ENCODE data around the gene TTLL9.

Gene TTLL9

GRCh38 chr20:31859266-31859997, 11.0 kb upstream of the TTLL9 start:
- no peak for DNase-seq

GRCh38 chr20:31859998-31860380, 10.4 kb upstream of the TTLL9 start:
- DNase-seq, result no peak

DNA sequence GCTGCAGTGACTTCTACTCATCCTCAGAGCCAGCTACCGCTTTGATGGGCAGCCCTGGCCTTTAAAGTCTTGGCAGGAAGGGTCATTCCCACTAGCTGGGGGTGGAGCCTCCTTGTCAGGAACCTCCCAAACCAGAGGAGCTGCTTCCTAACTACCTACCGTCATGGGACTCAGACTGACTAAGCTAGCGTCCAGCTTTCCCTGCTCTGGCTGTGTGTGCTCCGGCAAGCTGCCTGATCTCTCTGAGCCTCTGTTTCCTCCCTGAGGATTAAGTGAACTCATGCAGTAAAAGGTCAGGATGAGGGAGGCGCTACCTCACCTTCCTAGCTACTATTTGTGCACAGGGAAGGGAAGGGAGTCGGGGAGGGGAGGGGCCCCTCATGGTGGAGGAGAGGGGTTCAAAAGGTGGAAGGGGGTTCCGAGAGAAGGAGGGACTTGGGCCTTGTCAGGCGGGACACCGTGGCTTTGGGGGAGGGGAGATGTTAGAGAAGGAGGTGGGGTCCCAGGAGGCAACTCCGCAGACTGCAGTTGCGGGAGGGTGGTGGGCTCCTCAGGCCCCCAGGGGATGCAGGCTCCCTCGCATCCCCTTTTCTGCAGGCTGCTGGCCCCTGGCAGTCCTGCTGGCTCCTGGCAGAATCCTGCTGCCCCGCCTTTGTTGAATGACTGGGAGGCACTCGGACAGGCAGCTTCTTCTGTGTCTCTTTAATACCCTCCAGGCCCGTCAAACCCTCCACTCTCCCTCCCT, 9.9 kb upstream of the TTLL9 start:
- no peak for DNase-seq

GRCh38 chr20:31861135-31861384, 9.4 kb upstream of the TTLL9 start:
- DNase-seq, result peak; percentile 42

GRCh38 chr20:31861385-31862156, 8.9 kb upstream of the TTLL9 start:
- DNase-seq, result peak; percentile 90

DNA sequence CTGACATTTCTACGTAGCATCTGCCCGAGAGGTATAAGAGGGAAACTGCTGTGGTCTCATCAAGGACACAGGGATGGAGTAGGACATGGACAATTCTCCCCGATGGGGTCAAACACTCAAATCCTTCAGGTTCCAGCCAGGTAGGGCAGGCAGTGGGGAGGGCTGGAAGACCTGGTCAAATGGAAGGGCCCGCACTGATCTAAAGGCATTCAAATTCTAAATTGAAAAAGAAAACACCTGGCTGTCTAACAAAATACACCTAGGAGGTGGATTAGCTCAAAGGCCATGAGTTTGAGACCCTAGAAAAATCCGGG, 8.3 kb upstream of the TTLL9 start:
- DNase-seq, result no peak

GRCh38 chr20:31862506-31862905, 7.9 kb upstream of the TTLL9 start:
- no peak for DNase-seq

- no peak for DNase-seq
Measured at GRCh38 chr20:31863296-31864085, 6.9 kb upstream of the TTLL9 start.

- DNase-seq, result no peak
Measured at GRCh38 chr20:31864521-31865400, 5.7 kb upstream of the TTLL9 start.

GRCh38 chr20:31866221-31866620, 4.2 kb upstream of the TTLL9 start:
- no peak for DNase-seq

GRCh38 chr20:31868853-31869672, 1.4 kb upstream of the TTLL9 start:
- no peak for DNase-seq

- DNase-seq, result no peak
Measured at GRCh38 chr20:31869673-31869941, 827 bp upstream of the TTLL9 start.

DNA sequence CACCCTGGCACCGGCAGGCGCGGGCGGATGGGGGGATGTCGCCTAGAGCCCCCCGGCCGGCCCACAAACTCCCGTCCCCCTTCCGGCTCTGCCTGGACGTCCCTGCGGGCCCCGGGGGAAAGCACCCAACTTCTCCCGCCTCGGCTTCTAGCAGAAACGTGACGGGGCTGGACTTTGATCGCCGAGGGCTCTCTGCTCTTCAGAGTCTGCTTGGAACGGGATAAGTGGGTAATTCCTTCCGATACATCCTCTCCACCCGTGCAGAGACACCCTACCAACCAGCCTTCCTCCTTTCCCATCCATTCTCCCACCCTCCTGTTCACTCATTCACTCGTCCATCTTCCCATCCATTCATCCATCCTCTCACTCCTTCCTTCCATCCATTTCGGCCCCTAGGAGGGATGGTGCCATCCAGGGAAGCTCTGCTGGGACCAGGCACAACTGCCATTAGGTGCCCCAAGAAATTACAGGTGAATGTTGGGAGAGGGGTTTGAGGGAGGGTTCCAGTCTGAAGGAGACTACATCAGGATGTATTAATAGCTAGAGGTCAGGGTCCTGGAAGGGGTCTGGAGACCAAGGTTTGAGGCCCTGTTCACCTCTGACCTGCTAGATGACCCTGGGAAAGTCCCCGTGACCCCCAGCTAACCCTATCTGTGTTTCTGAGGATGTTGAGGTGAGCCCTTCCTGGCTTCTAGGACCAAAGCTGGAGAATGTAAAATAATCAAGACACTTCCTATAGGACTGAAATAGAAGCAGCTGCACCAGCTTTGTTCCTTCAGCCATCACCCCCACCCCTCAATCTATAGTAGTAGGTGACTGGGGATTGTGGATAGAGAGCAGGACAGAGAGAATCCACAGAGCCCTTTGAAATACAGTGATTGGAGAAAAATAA, 538 bp downstream of the TTLL9 start:
- peak; percentile 11 for DNase-seq

GRCh38 chr20:31871618-31871954, 1.2 kb downstream of the TTLL9 start:
- no peak for DNase-seq

- DNase-seq, result no peak
Measured at GRCh38 chr20:31872406-31872805, 2.0 kb downstream of the TTLL9 start.

DNA sequence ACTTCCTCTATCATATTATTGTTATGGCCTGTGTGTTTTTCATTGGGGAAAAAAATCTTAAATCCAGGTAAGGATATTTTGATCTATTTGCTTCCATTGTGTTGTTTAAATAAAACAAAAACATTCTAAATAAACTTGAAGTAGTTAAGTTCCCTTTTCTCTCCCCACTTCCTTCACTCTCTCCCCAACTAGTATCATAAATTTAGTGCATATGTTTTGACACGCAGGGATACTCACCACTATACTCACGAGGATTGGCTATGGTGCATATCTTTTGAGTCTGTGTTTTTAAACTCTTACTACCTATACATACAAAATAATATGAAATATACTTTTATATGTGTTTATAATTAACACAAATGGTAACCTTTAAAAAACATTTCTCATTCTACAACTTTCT, 5.2 kb downstream of the TTLL9 start:
- no peak for DNase-seq

DNA sequence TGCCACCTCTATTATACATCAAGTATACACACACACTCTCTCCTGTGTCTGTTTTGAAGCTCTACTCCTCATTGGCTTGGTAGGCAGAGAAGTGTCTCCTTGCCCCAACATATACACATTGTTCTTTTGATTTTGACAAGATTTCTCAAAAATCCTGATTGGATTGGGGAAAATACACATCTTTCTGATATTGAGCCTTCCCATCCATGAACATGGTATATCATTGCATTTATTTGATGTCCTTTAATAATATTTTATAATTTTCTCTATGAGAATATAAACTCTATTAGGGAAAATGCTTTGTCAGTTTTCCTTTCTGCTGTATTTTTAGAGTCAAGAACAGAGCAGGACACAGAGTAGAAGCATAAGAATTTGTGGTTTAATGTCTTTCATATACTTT, 7.2 kb downstream of the TTLL9 start:
- no peak for DNase-seq

DNA sequence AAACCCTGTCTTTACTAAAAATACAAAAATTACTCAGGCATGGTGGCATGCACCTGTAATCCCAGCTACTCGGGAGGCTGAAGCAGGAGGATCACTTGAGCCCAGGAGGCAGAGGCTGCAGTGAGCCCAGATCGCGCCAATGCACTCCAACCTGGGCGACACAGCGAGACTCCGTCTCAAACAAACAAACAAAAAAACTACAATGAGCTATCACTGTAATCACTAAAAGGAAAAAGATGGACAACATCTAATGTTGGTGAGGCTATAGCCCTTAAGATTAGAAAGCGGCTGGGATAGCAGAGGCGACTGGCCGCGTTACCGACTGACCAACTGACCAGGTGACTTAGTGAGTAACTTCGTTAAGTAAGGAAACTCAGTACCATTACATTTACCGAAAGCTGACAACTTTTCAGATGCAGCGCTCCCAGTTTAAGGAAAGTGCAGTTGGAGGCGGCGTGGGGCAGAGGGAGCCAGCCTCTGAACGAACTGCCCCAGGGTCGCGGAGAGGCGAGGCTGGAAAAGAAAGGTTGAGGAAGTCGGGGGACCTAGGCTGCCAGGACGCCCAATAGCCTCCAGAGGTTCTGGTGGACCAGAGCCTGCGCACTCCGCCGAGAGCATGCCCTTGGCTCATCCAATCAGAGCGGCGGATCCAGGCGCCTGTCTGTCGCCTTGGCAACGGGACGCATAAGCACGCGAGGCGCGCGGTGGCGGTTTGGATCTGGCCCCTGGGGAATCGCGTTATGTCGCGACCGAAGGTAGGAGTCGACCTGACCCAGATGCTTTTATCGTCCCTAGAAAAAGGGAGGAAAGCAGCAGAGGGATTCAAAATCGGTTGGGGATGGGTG, 8.9 kb downstream of the TTLL9 start:
- peak; percentile 94 for DNase-seq

- no peak for DNase-seq
Measured at GRCh38 chr20:31881945-31882344, 11.5 kb downstream of the TTLL9 start.

DNA sequence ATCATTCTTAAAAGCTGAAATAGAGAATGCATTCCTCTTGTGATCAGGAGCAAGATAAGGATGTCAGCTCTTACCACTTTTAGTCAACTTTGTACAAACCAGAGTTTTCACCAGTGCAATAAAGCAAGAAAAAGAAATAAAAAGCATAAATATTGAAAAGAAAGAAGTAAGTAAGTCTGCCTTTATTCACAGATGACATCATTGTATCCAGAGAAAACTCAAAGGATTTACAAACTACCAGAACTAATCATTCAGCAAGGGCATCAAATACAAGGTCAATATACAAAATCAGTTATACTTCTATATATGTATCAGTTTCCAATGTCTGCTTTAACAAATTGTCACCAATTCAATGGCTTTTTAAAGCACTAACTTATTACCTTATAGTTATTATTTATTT, 13.4 kb downstream of the TTLL9 start:
- no peak for DNase-seq

Measured in NCI-H1105 treated with DMSO at 0.1 percent for 48 hours (cell line).